K562 (cell line): Measurements from ENCODE around the gene ARID3B. TPM values are rescaled to one million over a fixed set of nuclear protein-coding genes. Genes with fewer than 3 reads are reported as not detected.

ENCODE experiments used
- CREB3L1 ChIP-seq: fragments of 450-650 bp; IDR thresholded peaks from 2 replicates; pipeline ENCODE4 v1.6.1; 2014; ENCODE audit warnings: low read depth, mild to moderate bottlenecking, moderate library complexity, borderline replicate concordance
- FOXP1 ChIP-seq: sonication (generic); formaldehyde crosslinking; IDR thresholded peaks from 2 replicates; pipeline ENCODE4 v1.8.0; 2022; ENCODE audit warnings: mild to moderate bottlenecking, missing genetic modification reagents
- GATA2 ChIP-seq: sonication (generic); formaldehyde crosslinking; IDR thresholded peaks from 2 replicates; pipeline ENCODE4 v1.4.0; 2020; ENCODE audit warnings: mild to moderate bottlenecking, missing genetic modification reagents
- KAT7 ChIP-seq: sonication (generic); formaldehyde crosslinking; IDR thresholded peaks from 2 replicates; pipeline ENCODE4 v1.8.0; 2022; ENCODE audit warnings: missing genetic modification reagents, mild to moderate bottlenecking, borderline replicate concordance
- LCOR ChIP-seq: sonication (generic); formaldehyde crosslinking; IDR thresholded peaks from 2 replicates; pipeline ENCODE4 v1.8.0; 2022; ENCODE audit warnings: mild to moderate bottlenecking, missing genetic modification reagents
- RERE ChIP-seq: sonication (generic); formaldehyde crosslinking; IDR thresholded peaks from 2 replicates; pipeline ENCODE4 v1.8.0; 2023; ENCODE audit warnings: missing genetic modification reagents, mild to moderate bottlenecking, borderline replicate concordance
- TCF7 ChIP-seq: sonication (generic); IDR thresholded peaks from 2 replicates; pipeline ENCODE4 v1.6.1; 2016; ENCODE audit warnings: antibody characterized with exemption, borderline replicate concordance
- THRAP3 ChIP-seq: fragments of 450-650 bp; IDR thresholded peaks from 2 replicates; pipeline ENCODE4 v1.6.1; 2016; ENCODE audit warnings: mild to moderate bottlenecking, inconsistent platforms, borderline replicate concordance
- ZNF253 ChIP-seq: fragments of 250-450 bp; sonication (Bioruptor Pico); conservative IDR thresholded peaks from 2 replicates; pipeline ENCODE4 v1.6.1; 2021; ENCODE audit warnings: mild to moderate bottlenecking
- ZNF398 ChIP-seq: fragments of 250-450 bp; sonication (Bioruptor Pico); IDR thresholded peaks from 2 replicates; pipeline ENCODE4 v1.8.0; 2021; ENCODE audit warnings: moderate library complexity, mild to moderate bottlenecking, inconsistent platforms
- ZNF609 ChIP-seq: sonication (generic); formaldehyde crosslinking; IDR thresholded peaks from 2 replicates; pipeline ENCODE4 v1.8.1; 2023; ENCODE audit warnings: missing genetic modification reagents, mild to moderate bottlenecking, borderline replicate concordance
- ZNF707 ChIP-seq: fragments of 250-450 bp; sonication (Bioruptor Pico); conservative IDR thresholded peaks from 2 replicates; pipeline ENCODE4 v1.8.0; 2022; ENCODE audit warnings: inconsistent platforms, mild to moderate bottlenecking, moderate library complexity
- ZSCAN32 ChIP-seq: fragments of 450-650 bp; formaldehyde crosslinking; IDR thresholded peaks from 2 replicates; pipeline ENCODE4 v1.4.0; 2020; ENCODE audit warnings: mild to moderate bottlenecking, moderate library complexity
- polyA plus RNA-seq, 8 experiments: library from polyadenylated mRNA; depleted of rRNA in 4 of 8; stranded (reverse) in 5 of 8; unstranded in 3 of 8; fragments of >200 nt; fragmentation: Nextera tagmentation in 2 of 8; fragmentation: Illumina TruSeq in 1 of 8; extraction: Ambion mirVana in 2 of 8; extraction: Trizol in 1 of 8; gene quantifications; 2 replicates each; pipeline versions ENCODE4 v1.2.1 to v1.2.3, GENCODE V29; 2011 to 2014; ENCODE audit warnings: inconsistent platforms in 1 of 8, missing spikeins in 1 of 8
- total RNA-seq, 7 experiments: library from RNA; depleted of rRNA in 6 of 7; stranded (reverse); fragments of >200 nt in 6 of 7; fragmentation: Illumina TruSeq in 2 of 7; extraction: Trizol in 2 of 7; gene quantifications; 2 replicates each; pipeline versions ENCODE4 v1.2.1 to v1.2.3, GENCODE V29; 2011 to 2021; ENCODE audit warnings: low replicate concordance in 1 of 7

The ARID3B gene
- total and polyA plus RNA-seq, 9 of the 15 experiments (the other 6 are each of a cell fraction or from before 2014, with no cell fraction given), result 0.32 to 15.1 (median 7.1) TPM

- TF ChIP-seq RERE (0 out of 2 replicates have a peak, but pooled peaks have one; percentile 28), ZNF253 (CRISPR knock-in tag) (no peak), KAT7 (CRISPR knock-in tag) (peak; percentile 81), ZNF707 (CRISPR knock-in tag) (no peak), FOXP1 (CRISPR knock-in tag) (0 out of 2 replicates have a peak, but pooled peaks have one; percentile 30), ZNF398 (CRISPR knock-in tag) (no peak), THRAP3 (no peak), GATA2 (CRISPR knock-in tag) (0 out of 2 replicates have a peak, but pooled peaks have one; percentile 37), ZSCAN32 (CRISPR knock-in tag) (no peak), TCF7 (no peak), CREB3L1 (0 out of 2 replicates have a peak, but pooled peaks have one; percentile 21), LCOR (CRISPR knock-in tag) (0 out of 2 replicates have a peak, but pooled peaks have one; percentile 14), ZNF609 (CRISPR knock-in tag) (no peak)
These were observed 759 bp upstream of the ARID3B start (continued) for GRCh38 chr15:74540161-74540760.
